Measurements from ENCODE around the gene CNIH1.
"Not testable (repeated sequence)": the region's sequence is repeated elsewhere in the genome, so short reads cannot be mapped to it uniquely, and the experiment has no call there.

The CNIH1 gene

DNA sequence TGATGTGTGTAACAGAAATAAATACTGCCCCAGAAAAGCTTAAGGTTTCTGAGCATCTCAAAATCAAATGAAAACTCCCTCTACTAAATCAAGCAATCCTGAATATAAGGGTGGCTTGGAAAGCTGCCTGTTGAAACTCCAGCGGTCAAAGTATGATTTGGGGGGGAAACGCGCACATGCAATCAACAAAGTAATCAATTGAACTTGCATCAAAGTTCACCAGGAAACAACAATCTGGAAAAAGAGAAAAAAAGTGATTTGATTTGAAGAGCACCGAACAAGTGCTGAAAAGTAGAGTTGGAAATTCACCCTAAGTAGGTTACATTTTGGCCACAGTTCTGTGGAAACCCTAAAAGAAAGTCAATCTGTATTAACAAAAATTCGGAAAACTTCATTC lies 700 bp downstream of the CNIH1 start:
- no peak for DNase-seq (ENCODE audit: extremely low read depth, low read depth)
- TF ChIP-seq, protein P1, sequence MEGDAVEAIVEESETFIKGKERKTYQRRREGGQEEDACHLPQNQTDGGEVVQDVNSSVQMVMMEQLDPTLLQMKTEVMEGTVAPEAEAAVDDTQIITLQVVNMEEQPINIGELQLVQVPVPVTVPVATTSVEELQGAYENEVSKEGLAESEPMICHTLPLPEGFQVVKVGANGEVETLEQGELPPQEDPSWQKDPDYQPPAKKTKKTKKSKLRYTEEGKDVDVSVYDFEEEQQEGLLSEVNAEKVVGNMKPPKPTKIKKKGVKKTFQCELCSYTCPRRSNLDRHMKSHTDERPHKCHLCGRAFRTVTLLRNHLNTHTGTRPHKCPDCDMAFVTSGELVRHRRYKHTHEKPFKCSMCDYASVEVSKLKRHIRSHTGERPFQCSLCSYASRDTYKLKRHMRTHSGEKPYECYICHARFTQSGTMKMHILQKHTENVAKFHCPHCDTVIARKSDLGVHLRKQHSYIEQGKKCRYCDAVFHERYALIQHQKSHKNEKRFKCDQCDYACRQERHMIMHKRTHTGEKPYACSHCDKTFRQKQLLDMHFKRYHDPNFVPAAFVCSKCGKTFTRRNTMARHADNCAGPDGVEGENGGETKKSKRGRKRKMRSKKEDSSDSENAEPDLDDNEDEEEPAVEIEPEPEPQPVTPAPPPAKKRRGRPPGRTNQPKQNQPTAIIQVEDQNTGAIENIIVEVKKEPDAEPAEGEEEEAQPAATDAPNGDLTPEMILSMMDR (IDR thresholded peaks at IDR 0.05; ENCODE audit: low read depth, low read length): no peak

DNA sequence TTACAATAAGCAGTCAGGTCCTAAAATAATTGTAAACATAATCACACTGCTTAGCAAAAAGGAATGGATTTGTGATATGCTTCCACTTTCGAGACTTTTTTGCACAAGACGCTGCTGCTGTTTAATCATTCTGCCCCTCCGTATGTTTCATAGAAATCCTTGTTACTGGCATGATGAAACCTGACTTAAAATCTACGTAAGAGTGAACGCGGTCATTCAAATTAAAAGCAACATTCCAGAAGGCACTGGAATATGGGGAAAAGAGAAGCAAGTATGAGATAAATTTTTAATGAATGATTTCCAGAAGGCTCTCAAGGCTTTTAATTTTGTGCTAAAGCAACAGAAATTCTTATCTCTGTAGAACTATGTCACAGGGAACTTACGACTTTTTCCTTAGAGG lies 1.1 kb downstream of the CNIH1 start:
- DNase-seq (ENCODE audit: extremely low read depth, low read depth): no peak
- TF ChIP-seq, protein P1 (IDR thresholded peaks at IDR 0.05; ENCODE audit: low read depth, low read length): no peak

DNA sequence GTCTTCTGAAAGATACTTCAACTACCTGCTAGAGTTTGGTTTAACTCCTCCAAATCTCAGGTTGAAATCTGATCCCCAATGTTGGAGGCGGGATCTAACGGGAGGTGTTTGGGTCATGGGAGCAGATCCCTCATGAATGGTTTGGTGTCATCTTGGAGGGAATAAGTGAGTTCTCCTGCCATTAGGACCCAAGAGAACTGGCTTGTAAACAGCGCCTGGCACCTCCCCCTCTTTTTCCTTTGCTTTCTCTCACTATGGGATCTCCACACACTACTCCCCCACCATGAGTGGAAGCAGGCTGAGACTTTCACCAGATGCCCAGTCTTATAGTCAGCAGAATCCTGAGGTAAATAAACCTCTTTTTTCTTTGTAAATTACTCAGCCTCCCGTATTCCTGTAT lies 2.5 kb downstream of the CNIH1 start:
- TF ChIP-seq, protein P1 (IDR thresholded peaks at IDR 0.05; ENCODE audit: low read depth, low read length): no peak
- no peak for DNase-seq (ENCODE audit: extremely low read depth, low read depth)

DNA sequence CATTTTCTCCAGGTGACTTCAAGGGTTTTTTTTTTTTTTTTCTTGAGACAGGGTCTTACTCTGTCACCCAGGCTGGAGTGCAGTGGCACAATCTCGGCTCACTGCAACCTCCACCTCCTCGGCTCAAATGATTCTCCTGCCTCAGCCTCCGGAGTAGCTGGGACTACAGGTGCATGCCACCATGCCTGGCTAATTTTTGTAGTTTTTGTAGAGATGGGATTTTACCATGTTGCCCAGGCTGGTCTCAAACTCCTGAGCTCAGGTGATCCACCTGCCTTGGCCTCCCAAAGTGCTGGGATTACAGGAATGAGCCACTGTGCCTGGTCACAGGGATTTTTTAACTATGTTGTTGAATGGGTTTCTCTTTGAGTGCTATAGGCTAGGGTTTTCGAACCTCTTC lies 3.2 kb downstream of the CNIH1 start:
- not testable (repeated sequence) for DNase-seq (ENCODE audit: extremely low read depth, low read depth)

DNA sequence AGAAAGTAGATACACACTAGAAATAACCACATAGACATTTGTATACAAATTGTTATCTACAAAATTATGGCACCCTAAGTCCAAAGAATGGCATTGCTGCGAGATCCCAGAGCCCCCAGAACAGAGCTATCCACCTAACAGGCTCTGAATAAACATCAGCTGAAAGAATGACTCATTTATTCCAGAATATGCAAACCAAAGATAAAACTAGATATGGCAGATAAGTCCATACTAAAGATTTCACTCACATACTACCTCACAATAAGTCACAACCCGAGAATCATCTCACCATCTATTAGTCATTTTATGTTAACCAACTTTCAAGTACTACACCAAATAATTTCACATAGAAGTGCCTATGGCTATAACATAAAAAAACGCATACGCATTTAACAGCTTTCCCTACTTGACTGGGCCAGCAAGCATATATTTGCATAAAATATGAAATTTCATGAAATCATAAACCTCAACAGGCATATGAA lies 5.6 kb downstream of the CNIH1 start:
- DNase-seq (ENCODE audit: extremely low read depth, low read depth): no peak
- TF ChIP-seq, protein P1 (IDR thresholded peaks at IDR 0.05; ENCODE audit: low read depth, low read length): no peak

DNA sequence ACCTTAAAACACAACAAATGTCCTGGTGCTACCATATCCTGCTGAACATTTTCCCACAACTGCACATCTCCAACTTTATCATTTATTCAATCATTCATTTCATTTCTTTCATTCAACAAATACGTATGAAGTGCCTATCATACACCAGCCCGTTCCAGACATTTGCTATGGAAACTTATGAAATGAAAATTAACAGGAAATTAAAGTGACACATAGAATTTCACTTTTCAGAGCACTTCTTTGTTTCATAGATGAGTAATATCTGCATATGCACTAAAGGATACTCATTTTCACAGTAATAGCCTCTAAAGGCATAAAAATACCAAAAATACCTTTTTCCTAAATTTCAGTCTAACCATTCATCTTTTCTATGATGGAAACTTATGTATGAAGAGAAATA lies 12.6 kb downstream of the CNIH1 start:
- TF ChIP-seq, protein P1 (IDR thresholded peaks at IDR 0.05; ENCODE audit: low read depth, low read length): no peak
- no peak for DNase-seq (ENCODE audit: extremely low read depth, low read depth)

DNA sequence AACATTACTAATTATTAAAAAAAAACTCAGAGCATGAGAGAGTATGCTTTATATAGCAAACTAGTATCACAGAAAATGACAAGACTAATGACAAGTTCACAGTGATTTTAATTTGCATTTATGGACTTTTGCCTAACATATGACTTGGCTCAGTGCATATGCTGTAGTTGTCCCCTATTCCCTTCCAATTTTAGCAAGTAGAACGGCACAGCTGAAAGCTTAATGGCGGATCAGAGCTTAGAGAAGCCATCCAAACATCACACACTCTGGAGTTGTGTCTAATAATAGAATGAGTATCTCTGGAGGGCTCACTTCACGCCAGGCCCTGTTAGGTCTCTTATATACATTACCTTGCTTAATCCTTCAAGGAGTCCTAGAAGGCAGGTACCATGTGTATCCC lies 13.3 kb downstream of the CNIH1 start:
- TF ChIP-seq, protein P1 (IDR thresholded peaks at IDR 0.05; ENCODE audit: low read depth, low read length): no peak
- no peak for DNase-seq (ENCODE audit: extremely low read depth, low read depth)

DNA sequence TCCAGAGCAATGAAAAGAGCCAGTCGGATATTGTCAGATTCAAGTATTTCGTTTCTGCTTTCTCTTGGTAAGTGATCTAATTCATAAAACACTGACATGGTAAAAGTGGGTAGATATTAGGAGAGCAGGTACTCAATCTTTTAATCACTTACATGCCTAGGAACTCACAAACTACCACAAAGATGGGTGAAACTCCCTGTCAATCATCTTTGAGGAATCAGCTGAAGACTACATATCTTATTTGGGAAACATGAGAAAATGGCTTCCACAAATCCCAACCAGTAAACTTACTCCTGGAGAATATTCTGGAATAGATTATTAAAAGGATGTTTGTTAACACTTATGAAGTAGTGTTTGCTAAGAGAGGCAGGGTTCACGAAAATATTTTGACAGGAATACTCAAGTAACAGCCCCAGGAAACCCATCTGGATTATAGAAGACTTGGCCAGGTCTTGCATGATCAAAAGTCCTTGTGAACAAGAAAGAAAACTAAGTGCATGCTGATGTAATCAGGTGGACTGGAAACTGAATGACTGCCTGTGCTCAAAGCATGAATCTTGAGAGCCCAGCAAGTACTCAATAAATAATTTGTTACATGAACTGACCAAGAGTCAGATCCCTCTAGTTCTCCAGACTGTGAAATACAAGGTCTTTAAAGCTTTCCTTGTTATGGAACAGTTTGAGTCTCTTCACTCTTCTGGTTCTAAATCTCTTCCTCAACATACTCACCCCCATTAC lies 15.5 kb downstream of the CNIH1 start:
- TF ChIP-seq, protein P1 (IDR thresholded peaks at IDR 0.05; ENCODE audit: low read depth, low read length): no peak
- DNase-seq (ENCODE audit: extremely low read depth, low read depth): no peak

Measured in AG09319 (cell line).